HG02623 (cell line): Measurements from ENCODE around the gene MIER1.
A peak's percentile ranks its signal among the peaks of the same experiment; 100 is the strongest.
"Not testable (repeated sequence)": the region's sequence is repeated elsewhere in the genome, so short reads cannot be mapped to it uniquely, and the experiment has no call there.

Source experiments
- ATAC-seq: cut with Tn5 transposase; IDR thresholded peaks from one replicate; pipeline ENCODE4 v1.9.1; 2021; ENCODE audit warnings: moderate library complexity; ENCODE audit not compliant: unreplicated experiment

The MIER1 gene

GRCh38 chr1:66937529-66938234 lies 12.9 kb downstream of the MIER1 start:
- no peak for ATAC-seq

- ATAC-seq: no peak
Measured at GRCh38 chr1:66938613-66939012, 13.8 kb downstream of the MIER1 start.

GRCh38 chr1:66940981-66941380 lies 16.2 kb downstream of the MIER1 start:
- no peak for ATAC-seq

GRCh38 chr1:66943361-66943969 lies 18.7 kb downstream of the MIER1 start:
- ATAC-seq: no peak

GRCh38 chr1:66944330-66945274 lies 19.8 kb downstream of the MIER1 start:
- ATAC-seq: no peak

- no peak for ATAC-seq
Measured at GRCh38 chr1:66945316-66945715, 20.5 kb downstream of the MIER1 start.

GRCh38 chr1:66947267-66947666 lies 22.5 kb downstream of the MIER1 start:
- ATAC-seq: no peak

GRCh38 chr1:66951513-66951912 lies 26.7 kb downstream of the MIER1 start:
- ATAC-seq: no peak

GRCh38 chr1:66954208-66954607 lies 29.4 kb downstream of the MIER1 start:
- ATAC-seq: peak; percentile 65

GRCh38 chr1:66957938-66958337 lies 33.1 kb downstream of the MIER1 start:
- ATAC-seq: no peak

- not testable (repeated sequence) for ATAC-seq
Measured at GRCh38 chr1:66966188-66966873, 41.5 kb downstream of the MIER1 start.

- ATAC-seq: no peak
Measured at GRCh38 chr1:66968574-66968973, 43.8 kb downstream of the MIER1 start.

- no peak for ATAC-seq
Measured at GRCh38 chr1:66978201-66978600, 53.4 kb downstream of the MIER1 start.

- ATAC-seq: not testable (repeated sequence)
Measured at GRCh38 chr1:66979621-66980020, 54.8 kb downstream of the MIER1 start.

- no peak for ATAC-seq
Measured at GRCh38 chr1:66980745-66981367, 56.1 kb downstream of the MIER1 start.

- no peak for ATAC-seq
Measured at GRCh38 chr1:66981679-66982078, 56.9 kb downstream of the MIER1 start.

- no peak for ATAC-seq
Measured at GRCh38 chr1:66982561-66983260, 57.9 kb downstream of the MIER1 start.

GRCh38 chr1:66984491-66984890 lies 59.7 kb downstream of the MIER1 start:
- ATAC-seq: peak; percentile 79

- ATAC-seq: no peak
Measured at GRCh38 chr1:66985835-66986234, 61.0 kb downstream of the MIER1 start.

- no peak for ATAC-seq
Measured at GRCh38 chr1:66993076-66993475, 68.3 kb downstream of the MIER1 start.
